HEK293 (cell line): Measurements from ENCODE around the gene UACA.

Experiments
- CTCF ChIA-PET: fragments of 350-600 bp; formaldehyde crosslinking; extraction: SDS; loops from one replicate; lab custom pipeline; 2021; ENCODE audit warnings: antibody characterized with exemption; lab: Yijun Ruan, JAX
- POLR2A ChIA-PET: fragments of 300-600 bp; formaldehyde crosslinking; extraction: SDS; loops from one replicate; lab custom pipeline; 2020; ENCODE audit warnings: antibody characterized with exemption, inconsistent platforms; lab: Yijun Ruan, JAX
- H3K27ac ChIP-seq: fragments of 200-500 bp; sonication (Bioruptor generic); 2 replicates; pipeline ENCODE4 v1.5.1; 2014; ENCODE audit warnings: low read depth, low read length, control low read depth, inconsistent platforms; ENCODE audit errors: extremely low read depth
- H3K36me3 ChIP-seq, 2 experiments: fragments of 200-500 bp in 1 of 2; sonication (Bioruptor generic) in 1 of 2; 1 replicate in 1 of 2; 2 replicates in 1 of 2; pipeline ENCODE4 v1.5.1; 2014 to 2017; ENCODE audit warnings: inconsistent platforms in 2 of 2, low read length in 2 of 2; ENCODE audit not compliant: control insufficient read depth in 2 of 2, insufficient read depth in 1 of 2
- H3K4me1 ChIP-seq: fragments of 200-500 bp; sonication (Bioruptor generic); 2 replicates; pipeline ENCODE4 v1.5.1; 2014; ENCODE audit warnings: mild to moderate bottlenecking, low read length, inconsistent platforms; ENCODE audit not compliant: control insufficient read depth, insufficient read depth
- H3K4me3 ChIP-seq: 2 replicates; pipeline ENCODE4 v1.5.1; 2011; ENCODE audit warnings: low read depth, mild to moderate bottlenecking, control low read depth, low read length, moderate library complexity
- H3K9me3 ChIP-seq: fragments of 200-500 bp; sonication (Bioruptor generic); 2 replicates; pipeline ENCODE4 v1.5.1; 2014; ENCODE audit warnings: low read depth, low read length, inconsistent platforms; ENCODE audit not compliant: control insufficient read depth, insufficient read depth
- GLIS1 ChIP-seq: fragments of 450-650 bp; formaldehyde crosslinking; IDR thresholded peaks from 2 replicates; pipeline ENCODE4 v1.5.1; 2016; ENCODE audit warnings: missing biosample characterization, missing genetic modification characterization
- HOXD13 ChIP-seq: sonication (generic); formaldehyde crosslinking; IDR thresholded peaks from 2 replicates; pipeline ENCODE4 v1.8.0; 2022; ENCODE audit warnings: missing genetic modification reagents, borderline replicate concordance
- KLF9 ChIP-seq: fragments of 450-650 bp; formaldehyde crosslinking; IDR thresholded peaks from 2 replicates; pipeline ENCODE4 v1.5.1; 2016; ENCODE audit warnings: missing biosample characterization, missing genetic modification characterization, low read depth
- PRDM6 ChIP-seq: fragments of 450-650 bp; formaldehyde crosslinking; IDR thresholded peaks from 2 replicates; pipeline ENCODE4 v1.5.1; 2017; ENCODE audit warnings: missing biosample characterization, missing genetic modification characterization
- TCF7L2 ChIP-seq: IDR thresholded peaks from 2 replicates; pipeline ENCODE4 v1.6.1; 2011; ENCODE audit warnings: low read depth, mild to moderate bottlenecking, inconsistent platforms, low read length, moderate library complexity, borderline replicate concordance
- ZNF146 ChIP-seq: fragments of 450-650 bp; formaldehyde crosslinking; IDR thresholded peaks from 2 replicates; pipeline ENCODE4 v1.5.1; 2016; ENCODE audit warnings: missing biosample characterization, missing genetic modification characterization
- ZNF184 ChIP-seq: fragments of 450-650 bp; IDR thresholded peaks from 2 replicates; pipeline ENCODE4 v1.5.1; 2018; ENCODE audit warnings: missing biosample characterization, mild to moderate bottlenecking, missing genetic modification characterization
- ZNF23 ChIP-seq: fragments of 450-650 bp; formaldehyde crosslinking; IDR thresholded peaks from 2 replicates; pipeline ENCODE4 v1.5.1; 2016; ENCODE audit warnings: missing biosample characterization, missing genetic modification characterization, borderline replicate concordance
- ZNF341 ChIP-seq: fragments of 450-650 bp; formaldehyde crosslinking; IDR thresholded peaks from 2 replicates; pipeline ENCODE4; 2016; ENCODE audit warnings: low read depth, missing biosample characterization, missing genetic modification characterization
- ZNF37A ChIP-seq: fragments of 450-650 bp; IDR thresholded peaks from 2 replicates; pipeline ENCODE4 v1.5.1; 2018; ENCODE audit warnings: missing biosample characterization, missing genetic modification characterization
- ZNF488 ChIP-seq: fragments of 450-650 bp; formaldehyde crosslinking; IDR thresholded peaks from 2 replicates; pipeline ENCODE4 v1.5.1; 2016; ENCODE audit warnings: missing biosample characterization, missing genetic modification characterization
- ZNF530 ChIP-seq: fragments of 450-650 bp; formaldehyde crosslinking; IDR thresholded peaks from 2 replicates; pipeline ENCODE4 v1.5.1; 2016; ENCODE audit warnings: low read depth, missing biosample characterization, missing genetic modification characterization
- ZNF544 ChIP-seq: fragments of 450-650 bp; formaldehyde crosslinking; IDR thresholded peaks from 2 replicates; pipeline ENCODE4 v1.5.0; 2017; ENCODE audit warnings: missing biosample characterization, missing genetic modification characterization
- ZNF561 ChIP-seq: fragments of 450-650 bp; IDR thresholded peaks from 2 replicates; pipeline ENCODE4 v1.5.1; 2018; ENCODE audit warnings: missing biosample characterization, missing genetic modification characterization, borderline replicate concordance
- ZNF626 ChIP-seq: fragments of 450-650 bp; sonication (Bioruptor Pico); formaldehyde crosslinking; IDR thresholded peaks from 2 replicates; pipeline ENCODE4 v1.5.1; 2018; ENCODE audit warnings: missing biosample characterization, missing genetic modification characterization, inconsistent platforms
- ZNF843 ChIP-seq: fragments of 450-650 bp; formaldehyde crosslinking; IDR thresholded peaks from 2 replicates; pipeline ENCODE4 v1.5.1; 2016; ENCODE audit warnings: missing biosample characterization, missing genetic modification characterization
- ZSCAN4 ChIP-seq: fragments of 450-650 bp; formaldehyde crosslinking; IDR thresholded peaks from 2 replicates; pipeline ENCODE4 v1.5.1; 2017; ENCODE audit warnings: missing biosample characterization, missing genetic modification characterization
- TF ChIP-seq, protein P1 (sequence below): IDR thresholded peaks from 2 replicates; pipeline ENCODE4 v1.6.1; 2011; ENCODE audit warnings: mild to moderate bottlenecking, low read depth, low read length, borderline replicate concordance
- TF ChIP-seq, protein P2 (sequence below): fragments of 450-650 bp; formaldehyde crosslinking; IDR thresholded peaks from 2 replicates; pipeline ENCODE4 v1.5.1; 2016; ENCODE audit warnings: missing biosample characterization, missing genetic modification characterization, borderline replicate concordance

Gene UACA

GRCh38 chr15:70763120-70763949 lies at the start of gene UACA (continued):
- no peak for TF ChIP-seq ZNF488

- CTCF ChIA-PET: interaction anchor here (0.7 to 4.8 kb wide), 28 partner anchors 11 to 1334 kb away, joined by 3 to 71 read pairs (median 6); partner anchors contain the start of gene UACA
- Histone ChIP-seq H3K27ac (no peak overlapping the region), H3K9me3 (no peaks in the 10 kb centered on the region), H3K36me3 (no peaks in the 10 kb centered on the region), H3K4me1 (no peaks in the 10 kb centered on the region), H3K4me3 (no peak overlapping the region)
- TF ChIP-seq ZSCAN4 (peak; percentile 67; the same call in 1 of the 2 replicates), GLIS1 (tag by site-specific recombination) (0 out of 2 replicates have a peak, but pooled peaks have one; percentile 20), HOXD13 (0 out of 2 replicates have a peak, but pooled peaks have one; percentile 51), TCF7L2 (no peak)
- POLR2A ChIA-PET: interaction anchor here (1.1 to 1.4 kb wide), 2 partner anchors 79 to 214 kb away, joined by 8 read pairs; no protein-coding TSS in a partner anchor
These were observed 49.5 kb upstream of the UACA start for GRCh38 chr15:70812827-70813364.

DNA sequence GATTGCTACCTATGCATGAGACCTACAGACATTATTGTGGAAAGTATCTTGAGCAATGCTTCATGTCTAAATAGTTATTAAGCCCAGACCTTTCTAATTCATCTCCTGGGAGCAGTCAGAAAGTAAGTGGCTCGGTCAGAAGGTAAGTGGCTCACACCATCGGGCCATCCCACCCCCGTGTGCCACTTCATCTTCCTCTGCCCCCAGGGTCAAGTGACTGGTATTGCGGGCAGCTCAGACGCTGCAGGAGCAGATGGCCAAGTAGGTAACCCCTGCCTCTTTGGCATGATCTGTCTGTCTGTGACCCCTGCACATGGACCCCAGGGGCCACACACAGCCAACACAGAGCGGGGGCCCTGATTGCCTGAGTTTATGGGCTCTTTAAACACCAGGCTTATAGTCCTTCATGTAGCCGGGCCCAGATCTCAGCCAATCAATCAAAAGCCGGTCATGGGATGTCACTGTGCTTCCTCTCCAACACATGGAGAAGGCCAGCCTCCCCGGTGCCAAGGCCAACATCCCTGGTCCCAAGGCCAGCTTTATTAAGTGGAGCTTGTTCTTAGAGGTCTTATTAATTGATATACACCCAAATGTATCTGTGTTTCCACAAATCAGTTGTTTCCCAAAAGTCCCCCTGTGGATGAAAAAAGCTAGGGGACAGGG lies 47.7 kb upstream of the UACA start:
- Histone ChIP-seq H3K36me3 (no peaks in the 10 kb centered on the region), H3K4me1 (peaks cover 3% of the 10 kb centered on the region; the same call in 1 of the 2 replicates), H3K4me3 (no peak overlapping the region), H3K9me3 (no peaks in the 10 kb centered on the region), H3K27ac (no peak overlapping the region)
- POLR2A ChIA-PET: interaction anchor here (1.6 to 1.7 kb wide), 2 partner anchors 11 to 47 kb away, joined by 5 to 13 read pairs; partner anchors contain the start of gene UACA
- CTCF ChIA-PET: interaction anchor here (0.5 to 4.8 kb wide), 42 partner anchors 9 to 236 kb away, joined by 3 to 71 read pairs (median 6); no protein-coding TSS in a partner anchor
- no peak for TF ChIP-seq PRDM6 (tag by site-specific recombination)
- no peak for TF ChIP-seq KLF9
- no peak for TF ChIP-seq ZNF561 (tag by site-specific recombination)
- TF ChIP-seq, protein P1, sequence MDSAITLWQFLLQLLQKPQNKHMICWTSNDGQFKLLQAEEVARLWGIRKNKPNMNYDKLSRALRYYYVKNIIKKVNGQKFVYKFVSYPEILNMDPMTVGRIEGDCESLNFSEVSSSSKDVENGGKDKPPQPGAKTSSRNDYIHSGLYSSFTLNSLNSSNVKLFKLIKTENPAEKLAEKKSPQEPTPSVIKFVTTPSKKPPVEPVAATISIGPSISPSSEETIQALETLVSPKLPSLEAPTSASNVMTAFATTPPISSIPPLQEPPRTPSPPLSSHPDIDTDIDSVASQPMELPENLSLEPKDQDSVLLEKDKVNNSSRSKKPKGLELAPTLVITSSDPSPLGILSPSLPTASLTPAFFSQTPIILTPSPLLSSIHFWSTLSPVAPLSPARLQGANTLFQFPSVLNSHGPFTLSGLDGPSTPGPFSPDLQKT: no peak
- TF ChIP-seq ZNF843 (tag by site-specific recombination): no peak
- TF ChIP-seq ZNF544 (tag by site-specific recombination): no peak
- TF ChIP-seq ZNF530 (tag by site-specific recombination): no peak
- no peak for TF ChIP-seq ZNF146 (tag by site-specific recombination)
- TF ChIP-seq, protein P2, sequence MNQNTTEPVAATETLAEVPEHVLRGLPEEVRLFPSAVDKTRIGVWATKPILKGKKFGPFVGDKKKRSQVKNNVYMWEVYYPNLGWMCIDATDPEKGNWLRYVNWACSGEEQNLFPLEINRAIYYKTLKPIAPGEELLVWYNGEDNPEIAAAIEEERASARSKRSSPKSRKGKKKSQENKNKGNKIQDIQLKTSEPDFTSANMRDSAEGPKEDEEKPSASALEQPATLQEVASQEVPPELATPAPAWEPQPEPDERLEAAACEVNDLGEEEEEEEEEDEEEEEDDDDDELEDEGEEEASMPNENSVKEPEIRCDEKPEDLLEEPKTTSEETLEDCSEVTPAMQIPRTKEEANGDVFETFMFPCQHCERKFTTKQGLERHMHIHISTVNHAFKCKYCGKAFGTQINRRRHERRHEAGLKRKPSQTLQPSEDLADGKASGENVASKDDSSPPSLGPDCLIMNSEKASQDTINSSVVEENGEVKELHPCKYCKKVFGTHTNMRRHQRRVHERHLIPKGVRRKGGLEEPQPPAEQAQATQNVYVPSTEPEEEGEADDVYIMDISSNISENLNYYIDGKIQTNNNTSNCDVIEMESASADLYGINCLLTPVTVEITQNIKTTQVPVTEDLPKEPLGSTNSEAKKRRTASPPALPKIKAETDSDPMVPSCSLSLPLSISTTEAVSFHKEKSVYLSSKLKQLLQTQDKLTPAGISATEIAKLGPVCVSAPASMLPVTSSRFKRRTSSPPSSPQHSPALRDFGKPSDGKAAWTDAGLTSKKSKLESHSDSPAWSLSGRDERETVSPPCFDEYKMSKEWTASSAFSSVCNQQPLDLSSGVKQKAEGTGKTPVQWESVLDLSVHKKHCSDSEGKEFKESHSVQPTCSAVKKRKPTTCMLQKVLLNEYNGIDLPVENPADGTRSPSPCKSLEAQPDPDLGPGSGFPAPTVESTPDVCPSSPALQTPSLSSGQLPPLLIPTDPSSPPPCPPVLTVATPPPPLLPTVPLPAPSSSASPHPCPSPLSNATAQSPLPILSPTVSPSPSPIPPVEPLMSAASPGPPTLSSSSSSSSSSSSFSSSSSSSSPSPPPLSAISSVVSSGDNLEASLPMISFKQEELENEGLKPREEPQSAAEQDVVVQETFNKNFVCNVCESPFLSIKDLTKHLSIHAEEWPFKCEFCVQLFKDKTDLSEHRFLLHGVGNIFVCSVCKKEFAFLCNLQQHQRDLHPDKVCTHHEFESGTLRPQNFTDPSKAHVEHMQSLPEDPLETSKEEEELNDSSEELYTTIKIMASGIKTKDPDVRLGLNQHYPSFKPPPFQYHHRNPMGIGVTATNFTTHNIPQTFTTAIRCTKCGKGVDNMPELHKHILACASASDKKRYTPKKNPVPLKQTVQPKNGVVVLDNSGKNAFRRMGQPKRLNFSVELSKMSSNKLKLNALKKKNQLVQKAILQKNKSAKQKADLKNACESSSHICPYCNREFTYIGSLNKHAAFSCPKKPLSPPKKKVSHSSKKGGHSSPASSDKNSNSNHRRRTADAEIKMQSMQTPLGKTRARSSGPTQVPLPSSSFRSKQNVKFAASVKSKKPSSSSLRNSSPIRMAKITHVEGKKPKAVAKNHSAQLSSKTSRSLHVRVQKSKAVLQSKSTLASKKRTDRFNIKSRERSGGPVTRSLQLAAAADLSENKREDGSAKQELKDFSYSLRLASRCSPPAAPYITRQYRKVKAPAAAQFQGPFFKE (tag by site-specific recombination): no peak
- TF ChIP-seq ZNF184: no peak
- TF ChIP-seq ZNF37A (tag by site-specific recombination): no peak
- TF ChIP-seq ZNF23 (tag by site-specific recombination): no peak
- no peak for TF ChIP-seq ZNF626 (tag by site-specific recombination)
- no peak for TF ChIP-seq ZNF341
